ACC112 (cell line): ENCODE data around the gene ARMC9.

ENCODE experiments used
- H2AFZ ChIP-seq: fragments of 200-600 bp; sonication (generic); one replicate; pipeline ENCODE4 v1.6.0; 2017; ENCODE audit warnings: antibody characterized with exemption, low read length; ENCODE audit not compliant: unreplicated experiment
- H3K27ac ChIP-seq: fragments of 200-600 bp; sonication (generic); 2 replicates; pipeline ENCODE4 v1.5.1; 2014; ENCODE audit warnings: low read depth, mild to moderate bottlenecking, antibody characterized with exemption, low read length, moderate library complexity
- H3K27me3 ChIP-seq: fragments of 200-600 bp; sonication (generic); 2 replicates; pipeline ENCODE4 v1.6.1; 2014; ENCODE audit warnings: mild to moderate bottlenecking, antibody characterized with exemption, low read length, moderate library complexity, mixed read lengths; ENCODE audit not compliant: insufficient read depth
- H3K36me3 ChIP-seq: fragments of 200-600 bp; sonication (generic); 2 replicates; pipeline ENCODE4 v1.6.1; 2016; ENCODE audit warnings: mild to moderate bottlenecking, antibody characterized with exemption, low read length, moderate library complexity, mixed read lengths; ENCODE audit not compliant: insufficient read depth
- H3K4me1 ChIP-seq: fragments of 200-600 bp; sonication (generic); one replicate; pipeline ENCODE4 v1.6.1; 2016; ENCODE audit warnings: low read length, mixed read lengths; ENCODE audit not compliant: insufficient read depth, unreplicated experiment, control insufficient read depth
- H3K4me3 ChIP-seq: fragments of 200-600 bp; sonication (generic); 2 replicates; pipeline ENCODE4 v1.5.1; 2014; ENCODE audit warnings: mild to moderate bottlenecking, low read depth, low read length
- H3K79me2 ChIP-seq: fragments of 200-600 bp; sonication (generic); one replicate; pipeline ENCODE4 v1.6.0; 2016; ENCODE audit warnings: low read length; ENCODE audit not compliant: control insufficient read depth, unreplicated experiment, insufficient read depth

Gene ARMC9

GRCh38 chr2:231384970-231385369, 186.5 kb downstream of the ARMC9 start:
- no peaks in the 10 kb centered on the region; the same call in 1 of the 2 replicates for H3K36me3 ChIP-seq
- H3K79me2 ChIP-seq, result no peaks in the 10 kb centered on the region
- H3K27me3 ChIP-seq, result no peaks in the 10 kb centered on the region
- no peak overlapping the region for H3K4me3 ChIP-seq
- H2AFZ ChIP-seq, result no peak overlapping the region
- H3K4me1 ChIP-seq, result no peaks in the 10 kb centered on the region
- no peak overlapping the region for H3K27ac ChIP-seq

- Histone ChIP-seq H3K4me3 (no peak overlapping the region), H3K27ac (no peak overlapping the region), H3K27me3 (no peaks in the 10 kb centered on the region), H2AFZ (no peak overlapping the region), H3K79me2 (no peaks in the 10 kb centered on the region), H3K4me1 (no peaks in the 10 kb centered on the region), H3K36me3 (no peaks in the 10 kb centered on the region; the same call in 1 of the 2 replicates)
These were observed 187.0 kb downstream of the ARMC9 start for GRCh38 chr2:231385429-231385828.

- Histone ChIP-seq H3K4me3 (no peak overlapping the region), H3K36me3 (no peaks in the 10 kb centered on the region; the same call in 1 of the 2 replicates), H3K27ac (no peak overlapping the region), H3K79me2 (no peaks in the 10 kb centered on the region), H3K4me1 (no peaks in the 10 kb centered on the region), H2AFZ (no peak overlapping the region), H3K27me3 (no peaks in the 10 kb centered on the region; the same call in 1 of the 2 replicates)
These were observed 188.0 kb downstream of the ARMC9 start for GRCh38 chr2:231386446-231386845.

GRCh38 chr2:231387904-231388724, 189.7 kb downstream of the ARMC9 start:
- Histone ChIP-seq H2AFZ (no peak overlapping the region), H3K36me3 (no peaks in the 10 kb centered on the region; the same call in 1 of the 2 replicates), H3K27ac (no peak overlapping the region), H3K4me1 (no peaks in the 10 kb centered on the region), H3K4me3 (no peak overlapping the region), H3K27me3 (no peaks in the 10 kb centered on the region; the same call in 1 of the 2 replicates), H3K79me2 (no peaks in the 10 kb centered on the region)

- no peaks in the 10 kb centered on the region for H3K79me2 ChIP-seq
- no peak overlapping the region for H2AFZ ChIP-seq
- no peaks in the 10 kb centered on the region; the same call in 1 of the 2 replicates for H3K27me3 ChIP-seq
- H3K27ac ChIP-seq, result no peak overlapping the region
- no peaks in the 10 kb centered on the region for H3K4me1 ChIP-seq
- no peaks in the 10 kb centered on the region; the same call in 1 of the 2 replicates for H3K36me3 ChIP-seq
- H3K4me3 ChIP-seq, result no peak overlapping the region
These were observed 190.4 kb downstream of the ARMC9 start for GRCh38 chr2:231388725-231389346.

GRCh38 chr2:231390667-231391066, 192.2 kb downstream of the ARMC9 start:
- Histone ChIP-seq H3K27me3 (peaks cover 13% of the 10 kb centered on the region), H3K27ac (no peak overlapping the region), H3K79me2 (no peaks in the 10 kb centered on the region), H2AFZ (no peak overlapping the region), H3K4me1 (no peaks in the 10 kb centered on the region), H3K4me3 (no peak overlapping the region), H3K36me3 (no peaks in the 10 kb centered on the region)

- Histone ChIP-seq H3K27ac (no peak overlapping the region), H2AFZ (no peak overlapping the region), H3K79me2 (no peaks in the 10 kb centered on the region), H3K4me1 (no peaks in the 10 kb centered on the region), H3K4me3 (no peak overlapping the region), H3K36me3 (no peaks in the 10 kb centered on the region), H3K27me3 (peaks cover 22% of the 10 kb centered on the region)
These were observed 193.6 kb downstream of the ARMC9 start for GRCh38 chr2:231391981-231392380.

GRCh38 chr2:231392431-231393148, 194.2 kb downstream of the ARMC9 start:
- no peak overlapping the region for H3K27ac ChIP-seq
- H3K36me3 ChIP-seq, result no peaks in the 10 kb centered on the region
- H3K27me3 ChIP-seq, result peaks cover 27% of the 10 kb centered on the region
- no peak overlapping the region for H2AFZ ChIP-seq
- H3K4me1 ChIP-seq, result no peaks in the 10 kb centered on the region
- no peaks in the 10 kb centered on the region for H3K79me2 ChIP-seq
- no peak overlapping the region for H3K4me3 ChIP-seq

GRCh38 chr2:231393149-231394131, 195.0 kb downstream of the ARMC9 start:
- H3K4me3 ChIP-seq, result no peak overlapping the region
- no peak overlapping the region for H2AFZ ChIP-seq
- no peaks in the 10 kb centered on the region for H3K79me2 ChIP-seq
- no peak overlapping the region for H3K27ac ChIP-seq
- no peaks in the 10 kb centered on the region for H3K36me3 ChIP-seq
- no peaks in the 10 kb centered on the region for H3K4me1 ChIP-seq
- peaks cover 27% of the 10 kb centered on the region for H3K27me3 ChIP-seq
